Psoas muscle (tissue), 8 donors: ENCODE results near the gene CHN1. TPM values are rescaled to one million over a fixed set of nuclear protein-coding genes. Genes with fewer than 3 reads are reported as not detected.

Experiments
- ATAC-seq, 4 donors: fragments of 200-7000 bp; cut with Tn5 transposase; one replicate each; pipeline ENCODE4 v1.9.1; 2020; ENCODE audit warnings: moderate library complexity in 3 of 4, mild to moderate bottlenecking in 2 of 4
- DNase-seq, 2 donors: peaks; one replicate each; pipeline ENCODE4 v3.0.0-alpha.2; 2020
- H3K27ac ChIP-seq: fragments of 200-600 bp; one replicate; pipeline ENCODE4 v1.8.0; 2022
- H3K27me3 ChIP-seq, 3 donors: fragments of 200-600 bp in 1 of 3; one replicate each; pipeline versions ENCODE4 v1.6.1 to v1.8.0; 2013 to 2022; ENCODE audit warnings: low read length in 2 of 3, mild to moderate bottlenecking in 2 of 3, moderate library complexity in 1 of 3; ENCODE audit not compliant: insufficient read depth in 3 of 3
- H3K36me3 ChIP-seq, 2 donors: fragments of 200-600 bp in 1 of 2; one replicate each; pipeline versions ENCODE4 v1.6.1 to v1.8.0; 2013 to 2022; ENCODE audit warnings: low read depth in 1 of 2, mild to moderate bottlenecking in 1 of 2, moderate library complexity in 1 of 2; ENCODE audit not compliant: insufficient read depth in 1 of 2
- H3K4me1 ChIP-seq: fragments of 200-600 bp; one replicate; pipeline ENCODE4 v1.8.0; 2022
- H3K4me3 ChIP-seq: fragments of 200-600 bp; one replicate; pipeline ENCODE4 v1.8.0; 2022; ENCODE audit warnings: mild to moderate bottlenecking
- H3K9me3 ChIP-seq: fragments of 200-600 bp; one replicate; pipeline ENCODE4 v1.8.0; 2022
- WGBS, 3 donors: extraction: QIAGEN DNeasy Blood & Tissue Kit; methylation state at CpG; one replicate each; pipeline versions ENCODE4 v1.1.6 to v1.1.7; 2013; 5-methylcytosine and 5-hydroxymethylcytosine counted together
- intact Hi-C, 2 donors: fragments of 100-400 bp; cut with DNase I; formaldehyde crosslinking; loops; one replicate each; pipeline versions ENCODE4 v1.11.0 to v1.14.2; 2022
- polyA plus RNA-seq, 3 donors: library from polyadenylated mRNA; stranded (reverse); fragments of 200-250 nt; gene quantifications; one replicate each; pipeline ENCODE4 v1.2.3, GENCODE V29; 2013
- total RNA-seq, 4 donors: library from RNA; stranded (reverse); fragmentation: NEBNext Ultra II Directional in 2 of 4; extraction: Animal tissue kit (Norgen Biotek cat#: 25700) in 2 of 4; gene quantifications; one replicate each; pipeline versions ENCODE4 v1.2.1 to v1.2.4, GENCODE V29; 2021 to 2023
- TF ChIP-seq, protein P1 (sequence below): fragments of 200-600 bp; IDR thresholded peaks from one replicate; pipeline ENCODE4 v1.8.0; 2022; ENCODE audit warnings: antibody characterized with exemption
- donor health status: healthy with polysubstance abuse.
- donor health status: DM: no; HTN: no; CAD: no; lungs with moderate emphysema.
- donor health status: Bipolar disorder and iron deficiency.
- donor health status: healthy.
- donor health status: DM: yes; HTN: yes; CAD: no.
- donor health status: DM: no; HTN: no; CAD: no.
- donor health status: DM: no; HTN: no; CAD: no.
- donor health status: DM: yes; HTN: yes; CAD: no.

Gene CHN1
- total and polyA plus RNA-seq, 7 donors: 1.8 to 4.2 (median 2.3) TPM

DNA sequence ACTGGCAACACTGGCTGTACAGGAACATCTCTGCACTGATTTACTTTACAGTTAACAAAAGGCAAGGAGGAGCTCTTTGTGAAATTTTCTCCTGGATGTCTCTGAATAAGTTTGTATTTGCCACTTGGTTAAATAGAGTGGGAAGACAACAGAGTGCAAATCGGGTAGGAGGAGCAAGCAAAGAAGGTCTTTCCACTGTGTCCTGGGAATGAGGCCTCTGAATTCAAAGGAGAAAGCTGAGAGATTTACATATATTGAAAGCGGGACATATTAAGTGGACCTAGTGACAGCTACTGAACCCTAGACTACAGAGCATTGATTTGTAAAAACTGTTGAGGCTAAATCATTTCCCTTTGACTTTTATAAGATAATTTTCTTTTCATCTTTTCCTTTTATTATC, 123.5 kb downstream of the CHN1 start:
- no peaks in the 10 kb centered on the region for H3K27me3 ChIP-seq
- no peak for DNase-seq
- intact Hi-C loops: no loop called here
- no peaks in the 10 kb centered on the region for H3K36me3 ChIP-seq
- no peak overlapping the region for H3K27ac ChIP-seq
- H3K9me3 ChIP-seq: no peaks in the 10 kb centered on the region
- no peak for ATAC-seq
- no peak overlapping the region for H3K4me3 ChIP-seq
- peaks cover 3% of the 10 kb centered on the region for H3K4me1 ChIP-seq
- TF ChIP-seq, protein P1, sequence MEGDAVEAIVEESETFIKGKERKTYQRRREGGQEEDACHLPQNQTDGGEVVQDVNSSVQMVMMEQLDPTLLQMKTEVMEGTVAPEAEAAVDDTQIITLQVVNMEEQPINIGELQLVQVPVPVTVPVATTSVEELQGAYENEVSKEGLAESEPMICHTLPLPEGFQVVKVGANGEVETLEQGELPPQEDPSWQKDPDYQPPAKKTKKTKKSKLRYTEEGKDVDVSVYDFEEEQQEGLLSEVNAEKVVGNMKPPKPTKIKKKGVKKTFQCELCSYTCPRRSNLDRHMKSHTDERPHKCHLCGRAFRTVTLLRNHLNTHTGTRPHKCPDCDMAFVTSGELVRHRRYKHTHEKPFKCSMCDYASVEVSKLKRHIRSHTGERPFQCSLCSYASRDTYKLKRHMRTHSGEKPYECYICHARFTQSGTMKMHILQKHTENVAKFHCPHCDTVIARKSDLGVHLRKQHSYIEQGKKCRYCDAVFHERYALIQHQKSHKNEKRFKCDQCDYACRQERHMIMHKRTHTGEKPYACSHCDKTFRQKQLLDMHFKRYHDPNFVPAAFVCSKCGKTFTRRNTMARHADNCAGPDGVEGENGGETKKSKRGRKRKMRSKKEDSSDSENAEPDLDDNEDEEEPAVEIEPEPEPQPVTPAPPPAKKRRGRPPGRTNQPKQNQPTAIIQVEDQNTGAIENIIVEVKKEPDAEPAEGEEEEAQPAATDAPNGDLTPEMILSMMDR: no peak
- whole genome bisulfite sequencing, 3 donors: 61 to 71% (median 70%) methylated on average over 2 of the region's 2 CpGs

DNA sequence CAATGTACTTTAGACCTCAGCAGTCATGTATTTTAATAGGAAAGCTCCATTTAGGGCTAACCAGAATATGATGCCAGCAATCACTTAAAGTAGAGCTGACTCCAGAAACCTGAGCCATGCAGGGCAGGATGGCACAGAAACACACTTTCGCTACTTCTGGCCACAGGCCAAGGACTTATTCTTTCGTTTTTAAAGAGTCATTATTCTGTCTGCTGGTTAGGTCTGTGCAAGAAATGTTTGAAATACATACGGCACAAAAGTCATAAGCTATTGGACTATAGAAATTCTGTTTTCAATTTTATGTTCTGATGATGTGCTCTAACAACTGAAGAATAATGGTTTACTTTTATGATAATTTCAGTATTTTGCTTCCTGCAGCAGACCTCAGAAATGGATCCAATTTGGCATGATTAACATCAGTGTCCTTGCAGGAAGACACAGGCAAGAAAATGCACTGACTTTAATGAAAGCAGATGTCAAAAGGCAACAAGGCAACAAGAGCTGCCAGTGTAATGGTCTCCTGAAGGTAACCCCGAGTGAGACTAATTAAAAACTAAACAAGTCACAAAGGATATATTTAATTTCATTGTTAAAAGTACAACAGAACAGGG, 126.5 kb downstream of the CHN1 start:
- 11 to 17% (median 11%) methylated on average over 4 of the region's 4 CpGs for WGBS, 3 donors
- DNase-seq: peak in 1 of 2 donors; percentile 10
- Histone ChIP-seq H3K9me3 (no peaks in the 10 kb centered on the region), H3K27ac (no peak overlapping the region), H3K27me3 (no peaks in the 10 kb centered on the region), H3K4me3 (peak overlapping the region; percentile 49), H3K36me3 (no peaks in the 10 kb centered on the region), H3K4me1 (peaks cover 3% of the 10 kb centered on the region)
- TF ChIP-seq, protein P1: no peak
- ATAC-seq: no peak
- intact Hi-C loops: no loop called here

DNA sequence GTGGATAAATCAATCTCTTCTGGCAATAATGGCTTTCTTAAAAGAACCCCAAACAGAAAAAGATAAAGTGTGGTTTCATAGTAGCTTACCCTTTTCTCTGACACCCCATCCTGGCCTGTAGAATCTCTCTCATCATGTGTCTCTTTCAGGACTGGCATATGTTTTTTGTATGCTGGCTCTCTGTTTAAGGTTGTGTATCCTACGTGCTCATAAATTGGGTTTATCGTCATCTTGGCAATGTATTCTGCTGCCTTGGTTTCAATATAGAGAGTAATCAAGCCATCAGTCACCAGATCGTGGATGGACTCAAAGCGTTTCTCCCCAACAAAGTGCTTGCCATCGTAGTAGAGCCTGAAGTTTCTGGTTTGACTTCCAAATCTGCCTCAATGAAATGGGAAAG, 127.4 kb downstream of the CHN1 start:
- intact Hi-C loops: no loop called here
- ATAC-seq (no peak), DNase-seq (no peak)

DNA sequence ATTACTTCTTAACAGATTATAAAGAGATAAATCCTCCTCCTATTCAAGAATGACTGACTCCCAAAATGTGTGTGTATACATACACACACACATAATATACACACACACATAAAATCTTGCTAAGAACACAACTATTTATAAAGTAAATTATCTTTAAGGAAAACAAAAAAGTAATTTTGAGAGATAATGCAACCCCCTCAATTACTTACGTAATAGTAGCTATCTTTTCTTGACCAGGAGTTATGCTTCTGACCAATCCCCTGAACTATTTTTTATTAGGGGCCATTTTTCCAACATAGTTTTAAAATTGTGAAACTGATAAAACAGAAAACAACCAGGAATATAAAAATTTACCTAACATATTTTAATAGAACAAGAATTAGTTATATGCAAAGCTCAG, 127.9 kb downstream of the CHN1 start:
- Histone ChIP-seq H3K36me3 (no peaks in the 10 kb centered on the region), H3K4me3 (no peak overlapping the region), H3K9me3 (no peaks in the 10 kb centered on the region), H3K27ac (no peak overlapping the region), H3K4me1 (peaks cover 3% of the 10 kb centered on the region), H3K27me3 (no peaks in the 10 kb centered on the region)
- TF ChIP-seq, protein P1: no peak
- no peak for DNase-seq
- intact Hi-C loops: no loop called here
- no peak for ATAC-seq
- WGBS, 3 donors: 94 to 100% (median 98%) methylated on average over 1 of the region's 1 CpG

More for the DNA sequence above, 127.4 kb downstream of the CHN1 start:
- no peaks in the 10 kb centered on the region for H3K9me3 ChIP-seq
- H3K27ac ChIP-seq: no peak overlapping the region
- WGBS, 3 donors: 80 to 85% (median 81%) methylated on average over 5 of the region's 5 CpGs
- TF ChIP-seq, protein P1: no peak
- no peaks in the 10 kb centered on the region for H3K36me3 ChIP-seq
- no peaks in the 10 kb centered on the region for H3K27me3 ChIP-seq
- H3K4me1 ChIP-seq: peaks cover 3% of the 10 kb centered on the region
- H3K4me3 ChIP-seq: no peak overlapping the region

DNA sequence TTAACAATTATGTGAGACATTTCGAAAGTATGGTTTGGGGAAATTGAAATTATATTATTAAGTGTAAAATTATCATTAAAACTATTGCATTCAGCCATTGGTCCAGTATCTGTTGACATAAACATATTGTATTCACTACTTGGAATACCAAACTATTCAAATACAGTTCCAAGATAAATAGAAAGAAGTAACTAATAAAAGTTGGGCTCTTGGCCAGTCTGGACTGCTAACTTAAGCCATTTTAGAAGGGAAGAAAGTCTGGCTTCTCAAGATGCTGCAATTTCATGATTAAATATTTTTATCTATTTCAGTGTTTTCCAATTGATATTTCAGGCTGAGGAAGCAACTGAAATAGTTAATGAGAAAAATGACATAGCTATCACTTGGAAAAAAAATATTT, 131.1 kb downstream of the CHN1 start:
- DNase-seq (no peak), ATAC-seq (no peak)
- 0 to 49% (median 47%) methylated on average over 1 of the region's 1 CpG for WGBS, 3 donors
- Histone ChIP-seq H3K4me1 (peaks cover 3% of the 10 kb centered on the region), H3K27me3 (no peaks in the 10 kb centered on the region), H3K36me3 (no peaks in the 10 kb centered on the region), H3K27ac (no peak overlapping the region), H3K4me3 (no peak overlapping the region), H3K9me3 (no peaks in the 10 kb centered on the region)
- TF ChIP-seq, protein P1: no peak
- intact Hi-C loops: no loop called here
